ENCODE data around the gene TMEM53.

TMEM53 gene

GRCh38 chr1:44603718-44604117 is 70.6 kb downstream of the TMEM53 start (continued):
- TF ChIP-seq ZNF362 (tag by site-specific recombination; IDR thresholded peaks at IDR 0.05) (no peak), ZBTB20 (tag by site-specific recombination; IDR thresholded peaks at IDR 0.05) (0 out of 2 replicates have a peak, but pooled peaks have one; percentile 28), RBAK (tag by site-specific recombination; IDR thresholded peaks at IDR 0.05) (no peak), TCF7L2 (IDR thresholded peaks at IDR 0.05; ENCODE audit: borderline replicate concordance, low read depth, low read length) (no peak), ZNF704 (tag by site-specific recombination; IDR thresholded peaks at IDR 0.05) (no peak), BCL11B (tag by site-specific recombination; IDR thresholded peaks at IDR 0.05; ENCODE audit: low read depth) (peak; percentile 76; the same call in 1 of the 2 replicates), ZFP37 (tag by site-specific recombination; IDR thresholded peaks at IDR 0.05) (no peak), ZNF26 (tag by site-specific recombination; IDR thresholded peaks at IDR 0.05) (no peak), WT1 (tag by site-specific recombination; IDR thresholded peaks at IDR 0.05) (peak; percentile 73; the same call in 1 of the 2 replicates), ZNF398 (tag by site-specific recombination; IDR thresholded peaks at IDR 0.05) (peak; percentile 78), ZEB2 (tag by site-specific recombination; IDR thresholded peaks at IDR 0.05) (peak; percentile 56; the same call in 1 of the 2 replicates), ZNF280D (tag by site-specific recombination; IDR thresholded peaks at IDR 0.05) (no peak), ZNF571 (tag by site-specific recombination; IDR thresholded peaks at IDR 0.05) (no peak), ZNF596 (tag by site-specific recombination; IDR thresholded peaks at IDR 0.05) (peak; percentile 34; the same call in 1 of the 2 replicates), ZBTB26 (tag by site-specific recombination; optimal IDR thresholded peaks at IDR 0.05) (no peak), PRDM10 (tag by site-specific recombination; IDR thresholded peaks at IDR 0.05) (peak; percentile 67), ZNF621 (tag by site-specific recombination; IDR thresholded peaks at IDR 0.05) (no peak), ZNF830 (tag by site-specific recombination; IDR thresholded peaks at IDR 0.05; ENCODE audit: low read depth) (no peak), ZNF701 (tag by site-specific recombination; IDR thresholded peaks at IDR 0.05) (no peak), SP2 (tag by site-specific recombination; IDR thresholded peaks at IDR 0.05) (peak; percentile 44), ZNF544 (tag by site-specific recombination; IDR thresholded peaks at IDR 0.05) (no peak), ZNF777 (tag by site-specific recombination; IDR thresholded peaks at IDR 0.05; ENCODE audit: borderline replicate concordance) (no peak), ZNF23 (tag by site-specific recombination; IDR thresholded peaks at IDR 0.05; ENCODE audit: borderline replicate concordance) (no peak), ZNF514 (tag by site-specific recombination; IDR thresholded peaks at IDR 0.05) (no peak)

Data from HEK293 (cell line).